HG03095 (cell line): ENCODE results near the gene RTTN.

ENCODE experiments used
- ATAC-seq: cut with Tn5 transposase; IDR thresholded peaks from one replicate; pipeline ENCODE4 v1.9.1; 2021; ENCODE audit warnings: moderate library complexity; ENCODE audit not compliant: unreplicated experiment

Gene RTTN

DNA sequence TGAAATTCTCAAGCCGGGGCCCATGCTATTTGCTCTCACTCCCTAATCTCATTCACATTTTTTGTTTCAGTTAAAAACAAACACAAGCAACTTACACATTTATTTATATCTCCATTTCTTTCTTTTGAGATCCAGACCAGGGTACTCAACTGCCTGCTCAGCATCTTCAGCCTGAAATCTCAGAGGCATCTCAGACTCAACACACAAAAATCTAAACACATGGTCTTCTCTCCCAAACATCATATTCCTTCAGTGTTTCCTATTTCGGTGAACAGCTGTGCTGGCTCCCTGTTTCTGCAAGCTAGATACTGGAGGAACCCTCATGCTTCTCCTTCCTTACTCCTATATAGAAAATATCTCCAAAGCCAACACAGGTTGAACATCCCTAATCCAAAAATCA, 11.3 kb upstream of the RTTN start:
- ATAC-seq: no peak

GRCh38 chr18:70207181-70207580, 1.7 kb upstream of the RTTN start:
- no peak for ATAC-seq

DNA sequence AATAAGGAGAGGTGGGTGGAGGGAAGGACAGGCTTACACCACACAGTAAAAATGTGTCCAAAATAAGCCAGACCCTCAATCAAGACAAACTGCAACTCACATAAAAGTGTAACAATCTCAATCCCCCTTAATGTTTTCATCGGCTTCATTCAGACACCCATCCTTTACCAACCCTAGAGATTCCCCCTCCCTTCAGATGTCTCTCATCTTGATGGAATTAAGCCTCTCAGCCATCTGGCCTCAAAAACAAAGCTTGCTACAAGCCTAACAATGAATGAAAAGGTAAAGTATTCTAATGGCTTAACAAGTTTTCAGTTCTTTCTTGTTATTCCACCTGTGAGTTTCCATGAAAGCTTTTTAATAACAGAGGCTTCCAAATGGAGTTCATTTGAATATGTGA, 5.2 kb downstream of the RTTN start:
- no peak for ATAC-seq

DNA sequence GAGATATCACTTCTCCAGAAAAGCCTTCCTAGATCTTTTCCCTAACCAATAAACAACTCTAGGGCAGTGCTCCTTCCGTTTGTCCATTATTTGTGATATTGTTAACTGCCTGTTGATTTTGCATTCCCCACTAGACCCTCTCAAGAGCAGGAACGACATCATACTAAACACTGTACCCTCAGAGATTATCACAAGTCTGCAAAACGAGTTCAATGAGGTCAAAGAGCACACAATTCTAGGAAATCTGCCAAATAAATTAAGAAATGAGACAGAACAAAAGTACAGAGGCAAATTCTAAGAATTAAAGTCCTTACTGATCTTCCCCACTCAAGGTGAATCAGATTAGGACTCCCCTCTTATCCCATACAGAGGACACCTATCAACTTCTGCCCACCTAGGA, 7.6 kb downstream of the RTTN start:
- no peak for ATAC-seq

- no peak for ATAC-seq
These were observed 8.5 kb downstream of the RTTN start for GRCh38 chr18:70197026-70197425.

DNA sequence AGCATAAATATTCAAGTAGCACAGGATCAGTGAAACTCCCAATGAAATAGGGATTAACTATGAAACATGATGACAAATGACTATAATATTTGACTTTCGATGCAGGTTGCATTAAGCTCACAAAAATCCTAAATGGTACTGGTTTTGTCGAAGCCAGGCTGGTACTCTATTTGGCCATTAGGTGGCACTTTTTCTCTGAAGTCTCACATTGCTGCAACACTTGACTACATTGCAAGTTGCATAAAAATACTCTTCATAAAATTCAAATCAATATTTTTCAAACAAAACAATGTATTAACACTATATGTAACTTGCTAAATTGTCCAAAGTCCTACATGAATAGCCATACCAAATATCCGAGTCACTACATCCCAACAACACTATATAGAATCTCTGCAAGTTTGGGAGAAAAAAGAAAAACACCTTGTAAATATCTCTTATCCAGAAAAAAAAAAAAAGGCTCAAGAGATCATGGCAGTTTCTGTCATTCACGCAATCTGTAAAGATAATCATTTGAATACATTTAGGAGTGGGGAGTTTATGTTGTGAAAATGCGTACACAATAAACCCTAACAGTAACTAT, 9.5 kb downstream of the RTTN start:
- ATAC-seq: no peak

GRCh38 chr18:70195014-70195614, 10.4 kb downstream of the RTTN start:
- ATAC-seq: peak; percentile 45

GRCh38 chr18:70194227-70194890, 11.1 kb downstream of the RTTN start:
- peak; percentile 77 for ATAC-seq

- ATAC-seq: no peak
These were observed 15.0 kb downstream of the RTTN start for GRCh38 chr18:70190529-70190928.

DNA sequence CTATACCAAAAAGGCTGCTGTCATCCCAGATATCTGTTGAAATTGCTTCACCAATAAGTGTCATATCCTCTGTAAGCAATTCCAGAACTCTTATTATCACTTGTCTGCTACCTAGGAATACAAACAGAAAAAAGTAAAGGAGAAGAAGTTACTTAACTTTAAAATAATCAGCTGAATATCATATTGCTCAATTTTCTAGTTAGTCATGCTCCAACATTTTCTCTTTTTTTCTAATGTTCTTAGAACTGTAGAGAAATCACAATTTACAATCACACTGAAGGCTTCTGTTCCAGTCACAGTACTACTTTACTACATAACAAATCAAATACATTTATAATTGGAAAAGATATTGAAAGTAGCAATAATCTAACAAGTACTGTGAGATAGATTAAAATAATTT, 17.4 kb downstream of the RTTN start:
- ATAC-seq: no peak

DNA sequence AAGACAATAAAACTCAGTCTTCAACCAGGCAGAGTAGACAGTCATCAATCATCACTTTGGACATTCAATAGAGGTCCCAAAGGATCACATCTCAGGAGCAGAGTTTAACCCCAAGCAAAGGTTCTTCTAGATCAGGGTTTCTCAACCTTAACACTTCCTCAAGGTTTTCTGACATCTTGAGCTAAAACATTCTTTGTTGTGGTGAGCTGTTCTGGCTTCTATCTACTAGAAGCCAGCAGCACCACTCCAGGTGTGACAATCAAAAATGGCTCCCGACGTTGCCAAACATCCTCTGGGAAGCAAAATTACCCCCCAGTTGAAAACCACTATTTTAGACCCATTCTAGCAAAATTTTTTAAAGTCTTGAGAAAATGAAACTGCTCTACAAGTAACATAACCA, 22.0 kb downstream of the RTTN start:
- no peak for ATAC-seq

DNA sequence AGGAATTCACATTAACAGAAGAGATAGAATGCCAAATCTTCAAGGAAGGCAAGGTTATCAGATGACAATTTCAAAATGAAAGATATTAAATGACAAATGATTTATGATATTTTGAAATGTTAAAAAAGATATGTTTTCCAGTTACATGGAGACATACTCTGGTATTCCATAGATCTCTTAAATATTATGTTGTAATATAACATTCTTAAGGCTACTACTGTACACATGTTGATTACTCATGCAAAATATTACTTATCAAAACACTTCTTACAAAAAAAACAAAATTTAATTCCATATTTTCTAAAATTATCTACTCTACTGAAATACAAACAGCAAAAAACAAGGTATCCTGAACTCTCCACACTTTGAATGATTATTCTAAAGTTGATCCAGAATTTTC, 22.9 kb downstream of the RTTN start:
- no peak for ATAC-seq

DNA sequence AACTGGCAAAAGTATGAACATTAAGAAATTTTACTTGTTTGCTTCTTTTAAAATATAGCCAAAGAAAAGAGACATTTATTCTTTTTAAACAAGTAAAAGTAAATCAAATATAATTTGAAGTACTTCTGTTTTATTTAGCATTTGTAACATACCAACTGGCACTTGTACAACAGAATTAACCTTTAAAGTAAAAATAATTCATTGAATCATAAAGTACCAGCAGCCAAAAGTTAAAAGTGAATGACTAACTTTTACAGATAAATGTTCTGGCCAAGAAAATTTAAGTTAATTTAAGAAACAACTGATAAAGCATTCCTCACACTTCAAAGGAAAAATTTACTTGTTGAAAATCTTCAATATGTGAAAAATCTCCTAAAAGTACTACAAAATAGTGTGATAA, 23.8 kb downstream of the RTTN start:
- no peak for ATAC-seq

DNA sequence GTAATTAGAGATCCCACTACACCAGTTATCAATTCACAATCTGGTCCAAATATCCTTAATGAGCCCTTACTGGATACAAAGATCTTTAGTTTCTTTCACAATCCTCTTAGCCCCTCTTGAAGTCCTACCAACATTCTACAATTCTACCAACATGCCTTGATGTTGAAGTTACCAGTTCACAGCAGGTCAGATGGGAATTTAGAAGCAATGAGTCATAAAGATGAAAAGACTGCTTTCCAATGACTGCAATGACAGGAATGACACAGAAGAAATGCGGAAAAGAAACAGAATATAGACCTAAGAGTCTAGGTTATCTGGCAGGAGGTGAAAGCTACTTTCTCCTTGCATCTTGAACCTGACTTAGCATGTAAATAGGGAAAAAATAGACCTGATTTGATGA, 24.5 kb downstream of the RTTN start:
- ATAC-seq: no peak

DNA sequence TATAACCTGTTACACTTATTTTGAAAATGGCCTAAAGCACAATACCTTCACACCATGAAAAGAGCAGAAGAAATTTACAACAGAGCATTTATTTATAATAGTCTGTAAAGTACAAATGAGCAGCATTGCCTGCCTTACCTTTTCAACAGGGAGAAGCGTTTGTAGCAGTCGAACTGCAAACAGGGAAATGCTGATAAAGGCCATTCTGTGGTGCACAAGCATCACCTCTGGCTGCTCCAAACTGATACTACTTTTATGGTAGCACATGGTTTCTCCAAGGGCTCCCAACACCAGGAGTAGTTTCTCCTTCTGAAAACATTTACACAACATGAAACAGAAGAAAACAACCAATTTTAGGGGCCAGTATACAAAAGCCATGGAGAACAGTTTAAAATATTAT, 28.9 kb downstream of the RTTN start:
- no peak for ATAC-seq

- no peak for ATAC-seq
These were observed 30.3 kb downstream of the RTTN start for GRCh38 chr18:70175216-70175615.

DNA sequence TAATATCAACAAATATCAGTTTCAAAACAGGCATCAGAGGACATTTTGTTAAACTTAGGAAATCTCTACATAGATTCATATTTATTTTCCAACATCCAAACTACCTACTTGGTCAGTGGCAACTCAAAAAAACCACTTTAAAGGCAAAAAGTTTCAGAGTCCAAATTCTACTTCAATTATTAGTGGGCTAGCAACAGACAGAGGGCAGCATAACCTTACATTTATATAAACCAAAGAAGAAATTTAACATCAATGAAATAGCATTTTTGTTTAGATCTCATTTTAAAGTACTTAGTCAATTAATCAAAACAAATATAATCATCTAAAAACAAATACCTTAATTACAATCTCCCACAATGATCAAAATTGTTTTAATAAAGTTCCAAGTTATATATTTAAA, 33.3 kb downstream of the RTTN start:
- no peak for ATAC-seq

DNA sequence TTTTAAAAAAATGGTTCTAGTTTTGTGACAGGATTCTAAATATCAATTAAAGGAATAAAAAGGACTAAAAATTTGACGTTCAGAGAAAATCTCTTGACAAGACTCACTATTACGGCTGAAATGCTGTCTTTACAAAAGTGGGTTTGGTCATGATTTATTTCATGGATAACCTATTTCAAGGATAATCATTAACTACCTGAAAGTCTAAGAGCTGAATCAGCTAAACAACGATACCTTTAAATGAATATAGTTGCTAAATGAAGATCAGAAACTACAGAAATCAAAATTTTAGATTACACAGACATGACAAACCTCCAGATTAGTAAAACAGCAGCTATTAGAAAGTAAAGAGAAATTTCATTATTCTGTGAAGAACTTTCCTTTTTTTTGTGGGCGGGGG, 35.7 kb downstream of the RTTN start:
- no peak for ATAC-seq

DNA sequence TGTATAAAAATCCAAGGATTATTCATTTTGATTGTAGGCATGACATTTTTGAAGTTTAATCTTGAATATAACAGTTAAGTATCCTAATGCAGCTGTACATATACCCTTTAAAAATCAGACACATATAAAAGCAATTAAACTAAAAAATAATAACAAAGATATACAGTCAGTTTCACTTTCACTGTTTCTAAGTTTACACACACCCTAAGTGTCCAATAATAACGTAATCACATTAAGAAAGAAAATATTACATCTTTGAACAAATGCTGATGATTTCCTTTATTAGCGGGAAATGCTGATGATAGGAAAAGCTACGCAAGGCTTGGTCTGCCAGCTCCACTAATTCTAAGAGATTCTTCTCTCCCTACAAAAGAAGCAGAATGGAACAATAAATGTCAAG, 38.8 kb downstream of the RTTN start:
- ATAC-seq: no peak

DNA sequence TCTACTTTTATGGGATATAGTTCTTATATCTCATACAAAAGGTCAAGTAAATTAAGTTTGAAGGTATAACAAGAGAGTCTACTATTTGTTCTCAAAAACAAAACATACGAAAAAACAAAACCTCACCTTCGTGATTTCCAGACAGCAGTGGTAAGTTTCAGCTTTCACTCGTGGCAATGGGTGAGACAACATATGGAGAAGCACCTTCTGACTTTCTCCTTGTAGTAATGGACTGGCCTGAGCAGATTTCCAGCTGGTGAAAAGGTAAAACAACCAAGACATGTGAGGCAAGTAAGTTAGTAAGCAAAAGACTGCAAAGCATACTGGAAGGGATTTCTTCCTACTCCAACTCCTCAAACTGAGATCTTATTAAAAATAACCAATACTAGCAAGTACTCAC, 39.6 kb downstream of the RTTN start:
- peak; percentile 60 for ATAC-seq

DNA sequence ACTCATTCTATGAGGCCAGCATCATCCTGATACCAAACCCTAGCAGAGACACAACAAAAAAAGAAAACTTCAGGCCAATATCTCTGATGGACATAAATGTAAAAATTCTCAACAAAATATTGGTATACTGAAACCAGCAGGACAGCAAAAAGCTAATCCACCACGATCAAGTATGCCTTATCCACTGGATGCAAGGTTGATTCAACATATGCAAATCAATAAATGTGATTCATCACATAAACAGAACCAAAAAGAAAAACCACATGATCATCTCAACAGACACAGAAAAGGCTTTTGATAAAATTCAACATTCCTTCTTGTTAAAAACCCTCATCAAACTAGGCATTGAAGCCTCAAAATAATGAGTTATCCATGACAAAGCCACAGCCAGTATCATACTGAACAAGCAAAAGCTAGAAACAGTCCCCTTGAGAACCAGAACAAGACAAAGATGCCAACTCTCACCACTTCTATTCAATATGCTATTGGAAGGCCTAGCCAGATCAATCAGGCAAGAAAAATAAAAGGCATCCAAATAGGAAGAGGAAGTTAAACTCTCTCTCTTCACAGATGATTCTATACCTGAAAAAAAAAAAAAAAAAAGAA, 45.3 kb downstream of the RTTN start:
- no peak for ATAC-seq

DNA sequence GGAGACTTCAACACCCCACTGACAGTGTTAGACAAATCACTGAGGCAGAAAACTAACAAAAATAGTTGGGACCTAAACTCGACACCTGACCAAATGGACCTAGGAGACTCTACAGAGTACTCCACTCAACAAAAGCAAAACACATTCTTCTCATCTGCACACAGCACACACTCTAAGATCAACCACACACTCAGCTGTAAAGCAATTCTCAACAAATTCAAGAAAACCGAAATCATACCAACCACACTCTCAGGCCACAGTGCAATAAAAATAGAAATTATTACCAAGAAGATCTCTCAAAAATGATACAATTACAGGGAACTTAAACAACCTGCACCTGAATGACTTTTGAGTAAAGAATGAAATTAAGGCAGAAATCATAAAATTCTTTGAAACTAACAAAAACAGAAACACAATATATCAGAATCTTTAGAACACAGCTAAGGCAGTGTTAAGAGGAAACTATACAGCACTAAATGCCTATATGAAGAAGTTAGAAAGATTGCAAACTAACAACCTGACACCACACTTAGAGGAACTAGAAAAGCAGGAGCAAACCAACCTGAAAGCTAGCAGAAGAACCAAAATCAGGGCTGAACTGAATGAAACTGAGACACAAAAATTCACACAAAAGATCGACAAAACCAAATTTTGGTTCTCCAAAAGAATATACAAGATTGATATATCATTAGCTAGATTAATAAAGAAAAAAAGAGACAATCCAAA, 46.3 kb downstream of the RTTN start:
- peak; percentile 92 for ATAC-seq
